ENCODE measurements around the gene TMEM87A.

DNA sequence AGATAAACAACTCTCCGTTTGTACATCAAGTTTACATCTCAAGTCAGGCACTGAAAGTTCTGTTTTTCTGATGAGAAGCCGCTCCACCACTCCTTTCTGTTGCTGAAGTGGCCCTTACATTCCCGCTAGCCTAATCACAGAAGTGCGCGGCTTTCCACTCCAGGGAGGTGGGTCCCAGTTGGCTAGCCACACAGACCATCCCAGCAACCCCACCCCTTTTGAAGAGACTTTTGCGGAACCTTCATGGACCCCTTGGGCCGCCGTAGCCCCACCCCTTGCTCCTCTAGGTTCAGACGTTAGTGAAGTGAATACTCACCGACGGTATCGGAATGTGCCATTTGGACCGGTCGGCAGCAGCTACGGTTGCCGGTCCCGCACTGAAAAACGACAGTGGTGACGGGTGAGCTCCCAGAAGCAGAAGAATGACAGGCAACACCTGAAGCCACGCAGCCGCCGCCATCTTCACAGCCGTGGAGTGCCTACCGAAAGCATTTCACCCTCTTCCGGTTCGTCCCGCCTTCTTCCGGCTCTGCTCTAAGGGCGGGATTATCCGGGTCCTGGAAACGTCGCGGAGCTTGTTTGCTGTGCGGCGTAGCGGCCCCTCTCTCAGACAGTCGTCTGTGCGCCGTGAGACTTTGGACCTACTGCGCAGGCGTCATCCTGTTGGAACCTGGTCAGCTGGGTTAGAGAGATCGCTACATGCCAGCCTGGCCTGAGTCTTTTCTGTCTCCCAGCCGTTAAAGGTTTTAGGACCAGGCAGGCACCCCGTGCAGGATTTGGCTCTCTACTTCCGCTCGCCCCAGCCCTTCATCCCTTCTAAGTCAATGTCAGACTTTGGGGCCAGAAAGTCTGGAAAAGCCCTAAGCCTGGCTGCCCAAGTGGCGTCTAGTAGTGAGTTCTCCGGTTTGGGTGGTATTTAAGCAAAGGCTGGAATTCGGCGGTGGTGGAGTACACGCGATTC lies at the start of gene TMEM87A, which contains the start of gene GANC:
- TF ChIP-seq CTCF (conservative IDR thresholded peaks at IDR 0.05 in 1 of 2, IDR thresholded peaks at IDR 0.05 in 1 of 2; ENCODE audit: low read depth in 1 of 2, low read length in 2 of 2), result no peak
- no peak for TF ChIP-seq EZH2 (IDR thresholded peaks at IDR 0.05; ENCODE audit: low read length, missing control alignments)
